Fibroblast of lung (primary cell): ENCODE data around the gene ZC3HAV1.

ENCODE experiments used
- CTCF ChIP-seq, 2 donors: IDR thresholded peaks in 1 of 2; conservative IDR thresholded peaks in 1 of 2; 1 replicate in 1 of 2; 2 replicates in 1 of 2; pipeline ENCODE4 v1.5.1; 2011 to 2012; ENCODE audit warnings: low read length in 2 of 2, control low read depth in 1 of 2, inconsistent platforms in 1 of 2, low read depth in 1 of 2, mild to moderate bottlenecking in 1 of 2
- EZH2 ChIP-seq: IDR thresholded peaks from 2 replicates; pipeline ENCODE4 v1.5.1; 2012; ENCODE audit warnings: low read length, control low read depth, mild to moderate bottlenecking; ENCODE audit errors: missing control alignments

- TF ChIP-seq EZH2 (no peak), CTCF (conservative IDR thresholded peaks at IDR 0.05 in 1 of 2, IDR thresholded peaks at IDR 0.05 in 1 of 2; ENCODE audit: low read depth in 1 of 2, low read length in 2 of 2) (no peak)
Observed at GRCh38 chr7:139026551-139026950, 83.0 kb downstream of the ZC3HAV1 start.
